Keratinocyte (primary cell): ENCODE measurements around the gene CHSY1. TPM values are rescaled to one million over a fixed set of nuclear protein-coding genes. Genes with fewer than 3 reads are reported as not detected.
A peak's percentile ranks its signal among the peaks of the same experiment; 100 is the strongest.

Experiments
- DNase-seq: peaks from one replicate; pipeline ENCODE4 v3.0.0-alpha.2; 2011; ENCODE audit warnings: low read depth, missing footprints, low spot score
- FAIRE-seq: peaks from 2 replicates; lab custom pipeline; 2011; peaks lifted over from hg19 to GRCh38; lab: Jason Lieb, UNC
- H2AFZ ChIP-seq: 2 replicates; pipeline ENCODE4 v1.6.0; 2012; ENCODE audit warnings: low read length, control low read depth, inconsistent platforms; ENCODE audit not compliant: control insufficient read depth
- H3K27ac ChIP-seq: 2 replicates; pipeline ENCODE4 v1.5.1; 2011; ENCODE audit warnings: low read length; ENCODE audit not compliant: control insufficient read depth, insufficient read depth
- H3K27me3 ChIP-seq: 3 replicates; pipeline ENCODE4 v1.6.0; 2011; ENCODE audit warnings: low read length; ENCODE audit not compliant: control insufficient read depth, insufficient read depth; ENCODE audit errors: extremely low read depth
- H3K36me3 ChIP-seq, 2 experiments: 2 replicates in 1 of 2; 3 replicates in 1 of 2; pipeline ENCODE4 v1.5.1; 2011; ENCODE audit warnings: low read length in 2 of 2, mild to moderate bottlenecking in 1 of 2; ENCODE audit not compliant: control insufficient read depth in 2 of 2, insufficient read depth in 2 of 2; ENCODE audit errors: extremely low read depth in 1 of 2
- H3K4me1 ChIP-seq: 3 replicates; pipeline ENCODE4 v1.5.1; 2011; ENCODE audit warnings: low read length; ENCODE audit not compliant: control insufficient read depth, insufficient read depth; ENCODE audit errors: extremely low read depth
- H3K4me2 ChIP-seq: 3 replicates; pipeline ENCODE4 v1.6.0; 2011; ENCODE audit warnings: low read depth, low read length; ENCODE audit not compliant: control insufficient read depth, insufficient read depth; ENCODE audit errors: extremely low read depth
- H3K4me3 ChIP-seq, 3 experiments: fragments of 200-600 bp in 1 of 3; sonication (generic) in 1 of 3; 2 replicates in 2 of 3; 3 replicates in 1 of 3; pipeline ENCODE4 v1.5.1; 2011 to 2016; ENCODE audit warnings: low read length in 3 of 3, mild to moderate bottlenecking in 3 of 3, control low read depth in 2 of 3, inconsistent platforms in 1 of 3, low read depth in 1 of 3, mixed read lengths in 1 of 3, mixed run types in 1 of 3, moderate library complexity in 1 of 3; ENCODE audit not compliant: control insufficient read depth in 2 of 3, insufficient read depth in 2 of 3; ENCODE audit errors: extremely low read depth in 1 of 3
- H3K79me2 ChIP-seq: 2 replicates; pipeline ENCODE4 v1.6.0; 2012; ENCODE audit warnings: low read length; ENCODE audit not compliant: control insufficient read depth, insufficient read depth
- H3K9ac ChIP-seq: 3 replicates; pipeline ENCODE4 v1.6.0; 2011; ENCODE audit warnings: low read length; ENCODE audit not compliant: control insufficient read depth, insufficient read depth; ENCODE audit errors: extremely low read depth
- H3K9me1 ChIP-seq: 3 replicates; pipeline ENCODE4 v1.6.0; 2011; ENCODE audit warnings: low read length; ENCODE audit not compliant: control insufficient read depth, insufficient read depth; ENCODE audit errors: extremely low read depth
- H3K9me3 ChIP-seq: 2 replicates; pipeline ENCODE4 v1.5.1; 2012; ENCODE audit warnings: low read depth, low read length; ENCODE audit not compliant: control insufficient read depth
- H4K20me1 ChIP-seq: 3 replicates; pipeline ENCODE4 v1.6.0; 2011; ENCODE audit warnings: low read length; ENCODE audit not compliant: control insufficient read depth, insufficient read depth; ENCODE audit errors: extremely low read depth
- CTCF ChIP-seq, 3 experiments: IDR thresholded peaks in 1 of 3; conservative IDR thresholded peaks in 1 of 3; optimal IDR thresholded peaks in 1 of 3; 2 replicates in 2 of 3; 3 replicates in 1 of 3; pipeline versions ENCODE3 to v1.5.1; 2011; ENCODE audit warnings: low read length in 3 of 3, mild to moderate bottlenecking in 3 of 3, moderate library complexity in 2 of 3, control low read depth in 1 of 3, inconsistent platforms in 1 of 3; ENCODE audit not compliant: insufficient read depth in 2 of 3; ENCODE audit errors: extremely low read depth in 1 of 3
- EZH2 ChIP-seq: IDR thresholded peaks from one replicate; pipeline ENCODE4 v1.6.1; 2012; ENCODE audit warnings: inconsistent platforms, mild to moderate bottlenecking, low read length, moderate library complexity
- dilution Hi-C: fragments of 300-500 bp; cut with MboI; formaldehyde crosslinking; loops from one replicate; pipeline ENCODE4 v1.7.0; 2020; ENCODE audit warnings: low sequenced_read_pairs; ENCODE audit not compliant: extremely low pct_ligation_motif_present
- polyA plus RNA-seq, 5 experiments: library from polyadenylated mRNA; depleted of rRNA in 3 of 5; stranded (reverse) in 3 of 5; stranded (forward) in 1 of 5; unstranded in 1 of 5; fragments of >200 nt; gene quantifications; 1 replicate in 1 of 5; 2 replicates in 3 of 5; 3 replicates in 1 of 5; pipeline versions ENCODE4 v1.2.1 to v1.2.3, GENCODE V29; 2011 to 2012; ENCODE audit warnings: missing spikeins in 2 of 5, low read depth in 1 of 5, low replicate concordance in 1 of 5

Gene CHSY1
- polyA plus RNA-seq, 1 donor (not counting 4 experiments of a cell fraction or from before 2014, with no cell fraction given) = 27.0 TPM

GRCh38 chr15:101152914-101153313 lies 98.9 kb downstream of the CHSY1 start:
- no peaks in the 10 kb centered on the region for H3K79me2 ChIP-seq
- no peak overlapping the region for H3K4me2 ChIP-seq
- H3K9ac ChIP-seq = no peak overlapping the region
- no peaks in the 10 kb centered on the region for H3K27me3 ChIP-seq
- DNase-seq = no peak
- peaks cover 8% of the 10 kb centered on the region for H3K4me1 ChIP-seq
- FAIRE-seq = no peak
- TF ChIP-seq CTCF (optimal IDR thresholded peaks at IDR 0.05 in 1 of 3, IDR thresholded peaks at IDR 0.05 in 1 of 3, conservative IDR thresholded peaks at IDR 0.05 in 1 of 3; ENCODE audit: extremely low read depth in 1 of 3, insufficient read depth in 2 of 3, low read length in 3 of 3) (peak; percentile 37 to 41 (median 38)), EZH2 (no peak)
- dilution Hi-C loops = no loop called here
- no peak overlapping the region for H3K27ac ChIP-seq
- no peaks in the 10 kb centered on the region for H3K9me3 ChIP-seq
- H4K20me1 ChIP-seq = no peaks in the 10 kb centered on the region
- H2AFZ ChIP-seq = no peak overlapping the region
- no peak overlapping the region for H3K4me3 ChIP-seq
- H3K36me3 ChIP-seq = no peaks in the 10 kb centered on the region
- no peaks in the 10 kb centered on the region for H3K9me1 ChIP-seq

GRCh38 chr15:101151288-101151687 lies 100.6 kb downstream of the CHSY1 start:
- no peak overlapping the region for H3K4me2 ChIP-seq
- no peak for TF ChIP-seq CTCF (optimal IDR thresholded peaks at IDR 0.05 in 1 of 3, IDR thresholded peaks at IDR 0.05 in 1 of 3, conservative IDR thresholded peaks at IDR 0.05 in 1 of 3; ENCODE audit: extremely low read depth in 1 of 3, insufficient read depth in 2 of 3, low read length in 3 of 3)
- no peak for TF ChIP-seq EZH2
- H3K4me3 ChIP-seq = no peak overlapping the region
- FAIRE-seq (peak; percentile 73), DNase-seq (no peak)
- no peaks in the 10 kb centered on the region for H4K20me1 ChIP-seq
- no peaks in the 10 kb centered on the region for H3K36me3 ChIP-seq
- H2AFZ ChIP-seq = peak overlapping the region; percentile 48
- no peaks in the 10 kb centered on the region for H3K9me3 ChIP-seq
- dilution Hi-C loops = no loop called here
- H3K9me1 ChIP-seq = no peaks in the 10 kb centered on the region
- peaks cover 2% of the 10 kb centered on the region for H3K4me1 ChIP-seq
- no peaks in the 10 kb centered on the region for H3K27me3 ChIP-seq
- no peak overlapping the region for H3K27ac ChIP-seq
- H3K79me2 ChIP-seq = no peaks in the 10 kb centered on the region
- H3K9ac ChIP-seq = no peak overlapping the region
